ENCODE measurements around the gene FUT7. TPM values are rescaled to one million over a fixed set of nuclear protein-coding genes. Genes with fewer than 3 reads are reported as not detected.
A peak's percentile ranks its signal among the peaks of the same experiment; 100 is the strongest.

Gene FUT7
- total RNA-seq, 3 donors from 2014 or later, result 0.14 to 0.27 TPM; not detected in 1

DNA sequence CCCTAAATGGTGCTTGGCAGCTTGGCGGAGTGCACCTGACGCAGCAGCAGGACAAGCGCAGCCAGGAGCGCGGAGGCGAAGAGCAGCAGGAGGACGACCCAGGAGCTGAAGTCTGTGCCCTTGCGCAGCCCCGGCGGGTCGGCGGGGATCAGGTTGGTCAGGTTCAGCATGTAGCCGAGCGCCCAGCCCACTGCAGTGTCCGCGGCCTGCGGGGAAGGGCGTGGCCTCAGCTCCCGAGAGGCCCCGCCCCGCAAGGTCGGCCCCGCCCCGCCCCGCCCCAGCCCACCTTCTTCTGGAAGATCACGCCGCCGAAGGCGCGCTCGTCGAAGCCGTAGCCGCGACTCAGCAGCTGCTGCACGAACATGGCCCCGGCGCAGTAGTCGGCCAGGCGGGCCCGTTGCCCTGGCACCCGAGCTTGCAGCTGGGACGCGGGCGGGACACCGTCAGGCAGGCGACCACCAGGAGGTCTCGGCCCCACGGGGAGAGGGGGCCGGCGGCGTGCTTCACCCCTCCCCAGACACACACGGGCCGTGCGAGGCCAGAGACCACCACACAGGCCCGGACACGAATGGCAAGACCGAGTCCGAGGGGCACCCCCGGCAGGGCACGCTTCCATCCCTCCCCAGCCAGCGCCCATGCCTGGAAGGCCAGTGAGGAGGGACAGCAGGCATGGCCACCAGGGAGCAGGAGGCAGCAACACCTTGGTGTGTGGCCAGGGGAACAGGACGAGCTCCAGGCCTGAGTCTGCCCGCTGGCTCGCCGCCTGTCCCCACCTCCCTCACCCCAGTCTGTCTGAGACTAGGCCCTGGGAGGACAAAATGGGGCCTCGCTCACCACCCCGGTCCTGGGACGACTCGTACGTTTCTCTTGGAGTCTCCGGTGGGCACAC is 17.0 kb upstream of the FUT7 start:
- H3K4me3 ChIP-seq, result no peak overlapping the region
- no peaks in the 10 kb centered on the region for H3K36me3 ChIP-seq (ENCODE audit: low read depth)
- no peak for ATAC-seq
- no peaks in the 10 kb centered on the region for H3K9me3 ChIP-seq
- peaks cover 36% of the 10 kb centered on the region for H3K4me1 ChIP-seq (ENCODE audit: low read depth)
- DNase-seq, result no peak
- intact Hi-C loops (cut with DNase I, micrococcal nuclease), result no loop called here
- TF ChIP-seq, protein P1, sequence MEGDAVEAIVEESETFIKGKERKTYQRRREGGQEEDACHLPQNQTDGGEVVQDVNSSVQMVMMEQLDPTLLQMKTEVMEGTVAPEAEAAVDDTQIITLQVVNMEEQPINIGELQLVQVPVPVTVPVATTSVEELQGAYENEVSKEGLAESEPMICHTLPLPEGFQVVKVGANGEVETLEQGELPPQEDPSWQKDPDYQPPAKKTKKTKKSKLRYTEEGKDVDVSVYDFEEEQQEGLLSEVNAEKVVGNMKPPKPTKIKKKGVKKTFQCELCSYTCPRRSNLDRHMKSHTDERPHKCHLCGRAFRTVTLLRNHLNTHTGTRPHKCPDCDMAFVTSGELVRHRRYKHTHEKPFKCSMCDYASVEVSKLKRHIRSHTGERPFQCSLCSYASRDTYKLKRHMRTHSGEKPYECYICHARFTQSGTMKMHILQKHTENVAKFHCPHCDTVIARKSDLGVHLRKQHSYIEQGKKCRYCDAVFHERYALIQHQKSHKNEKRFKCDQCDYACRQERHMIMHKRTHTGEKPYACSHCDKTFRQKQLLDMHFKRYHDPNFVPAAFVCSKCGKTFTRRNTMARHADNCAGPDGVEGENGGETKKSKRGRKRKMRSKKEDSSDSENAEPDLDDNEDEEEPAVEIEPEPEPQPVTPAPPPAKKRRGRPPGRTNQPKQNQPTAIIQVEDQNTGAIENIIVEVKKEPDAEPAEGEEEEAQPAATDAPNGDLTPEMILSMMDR (IDR thresholded peaks at IDR 0.05), result no peak

DNA sequence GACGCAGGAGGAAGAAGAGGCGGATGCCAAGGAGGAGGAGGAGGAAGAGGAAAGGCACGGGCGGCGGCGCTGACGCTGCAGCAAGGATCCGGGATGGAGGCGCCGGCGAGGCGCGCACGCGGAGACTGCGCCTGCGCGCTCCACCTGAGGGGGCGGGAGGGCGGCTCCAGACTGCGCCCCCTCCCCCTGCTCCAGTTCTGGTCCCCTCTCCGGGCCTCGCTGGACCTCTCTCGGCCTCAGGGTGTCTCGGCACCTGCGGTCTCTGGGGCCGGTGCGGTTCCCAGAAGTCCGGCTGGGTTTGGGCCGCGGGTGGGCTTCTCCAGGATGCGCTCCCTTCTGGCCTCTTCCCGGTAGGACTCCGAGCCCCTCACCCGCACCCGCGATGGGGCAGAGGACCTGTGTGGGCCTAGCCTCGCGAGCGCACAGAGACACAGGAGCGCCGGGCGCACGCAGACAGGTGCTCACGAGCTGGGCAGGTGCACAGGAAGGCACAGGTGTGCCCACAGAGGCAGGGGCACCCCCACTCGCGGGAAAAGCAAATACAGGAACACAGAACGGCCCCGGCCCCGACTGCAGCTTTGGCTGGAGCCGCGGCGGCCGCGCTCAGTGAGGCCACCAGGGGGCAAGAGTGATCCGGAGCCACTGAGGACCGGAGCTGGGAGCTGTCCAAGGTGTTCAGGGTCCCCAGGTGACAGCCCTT is 14.3 kb upstream of the FUT7 start, which contains the start of gene NPDC1:
NPDC1 (minus strand) TSS at position 90 of the 700 bp plus-strand sequence. CDS start 188 bp downstream, outside the sequence.
- Histone ChIP-seq H3K36me3 (ENCODE audit: low read depth) (no peaks in the 10 kb centered on the region), H3K4me3 (peak within 1 kb of the TSS; percentile 7), H3K9me3 (no peaks in the 10 kb centered on the region), H3K4me1 (ENCODE audit: low read depth) (peaks cover 28% of the 10 kb centered on the region)
- DNase-seq (peak; percentile 81 to 93 (median 91)), ATAC-seq (peak; percentile 81)
- intact Hi-C loops (cut with DNase I, micrococcal nuclease), result no loop called here
- TF ChIP-seq, protein P1 (IDR thresholded peaks at IDR 0.05), result peak; percentile 86

DNA sequence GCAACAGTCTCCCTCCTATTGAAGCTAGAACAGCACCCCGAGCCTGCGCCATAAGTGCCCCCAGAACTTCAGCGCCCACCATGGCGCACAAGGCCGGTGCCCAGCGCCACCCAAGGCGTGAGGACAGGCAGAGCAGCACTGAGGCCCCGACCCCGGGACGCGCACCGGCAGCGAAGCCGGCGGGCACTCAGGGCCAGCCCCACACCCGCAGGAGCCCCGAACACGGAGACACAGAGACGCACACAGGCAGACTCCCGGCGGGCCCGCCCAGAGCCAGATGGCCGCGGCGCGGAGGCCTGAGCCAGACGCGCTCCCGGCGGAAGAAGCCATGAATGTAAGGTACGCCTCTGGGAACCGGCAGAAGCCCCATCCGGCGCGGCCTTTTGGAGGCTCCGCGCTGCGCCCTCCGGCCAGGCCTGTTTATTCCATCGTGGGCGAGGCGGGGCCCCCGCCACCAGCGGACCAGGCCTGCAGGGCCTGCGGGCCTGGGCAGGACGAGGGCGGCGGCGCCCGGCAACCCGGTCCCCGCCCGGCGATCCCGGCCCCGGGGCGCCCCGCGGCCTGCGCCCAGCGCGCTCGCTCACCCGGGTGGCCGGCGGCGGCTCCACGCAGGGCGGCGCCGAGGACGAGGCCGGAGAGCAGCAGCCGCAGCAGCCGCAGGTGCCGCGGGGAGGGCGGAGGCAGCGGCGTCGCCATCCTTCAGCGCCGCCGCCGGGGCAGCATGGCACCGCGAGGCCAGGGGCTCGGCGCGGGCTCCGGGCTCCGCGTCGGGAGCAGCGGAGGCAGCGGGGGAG is 13.6 kb upstream of the FUT7 start:
- Histone ChIP-seq H3K4me3 (peak overlapping the region; percentile 7), H3K36me3 (ENCODE audit: low read depth) (no peaks in the 10 kb centered on the region), H3K4me1 (ENCODE audit: low read depth) (peaks cover 28% of the 10 kb centered on the region), H3K9me3 (no peaks in the 10 kb centered on the region)
- DNase-seq (peak in 2 of 3 donors; percentile 38 to 67), ATAC-seq (peak; percentile 33)
- TF ChIP-seq, protein P1 (IDR thresholded peaks at IDR 0.05), result no peak
- intact Hi-C loops (cut with DNase I, micrococcal nuclease), result no loop called here

DNA sequence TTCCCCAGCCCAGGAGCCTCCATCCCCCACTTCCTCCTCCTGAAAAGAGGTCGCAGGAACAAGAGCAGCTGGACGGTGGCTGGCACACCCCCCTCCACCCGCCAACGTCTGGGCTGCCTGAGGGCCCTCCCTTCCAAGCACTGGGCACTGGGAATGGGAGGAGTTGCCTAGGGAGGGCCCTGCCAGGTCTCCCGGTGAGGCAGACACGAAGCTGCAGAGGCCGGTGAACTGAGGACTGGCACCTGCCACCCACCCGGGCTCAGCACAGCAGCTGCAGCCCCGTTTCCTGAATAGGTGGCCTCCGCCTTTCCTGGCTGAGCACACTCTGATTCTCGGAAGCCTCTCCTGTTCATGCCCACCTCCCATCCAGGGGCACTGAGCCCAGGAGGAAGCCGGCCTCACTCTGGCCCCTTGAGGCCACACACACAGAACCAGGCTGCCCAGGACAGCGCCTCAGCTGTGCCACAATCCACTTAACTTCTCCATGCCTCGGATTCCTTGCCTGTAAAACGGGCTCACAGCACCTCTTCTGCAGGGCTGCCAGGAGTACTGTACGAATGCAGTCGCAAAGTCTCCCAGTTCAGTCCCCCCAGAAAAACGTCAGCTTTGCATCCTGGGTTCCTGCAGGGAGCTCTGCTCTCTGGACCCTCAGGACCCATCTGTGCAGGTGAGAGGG is 12.8 kb upstream of the FUT7 start:
- intact Hi-C loops (cut with DNase I, micrococcal nuclease), result no loop called here
- peak; percentile 67 for ATAC-seq
- Histone ChIP-seq H3K4me1 (ENCODE audit: low read depth) (peaks cover 28% of the 10 kb centered on the region), H3K36me3 (ENCODE audit: low read depth) (no peaks in the 10 kb centered on the region), H3K9me3 (no peaks in the 10 kb centered on the region), H3K4me3 (no peak overlapping the region)
- TF ChIP-seq, protein P1 (IDR thresholded peaks at IDR 0.05), result no peak
- peak; percentile 66 to 75 (median 74) for DNase-seq

DNA sequence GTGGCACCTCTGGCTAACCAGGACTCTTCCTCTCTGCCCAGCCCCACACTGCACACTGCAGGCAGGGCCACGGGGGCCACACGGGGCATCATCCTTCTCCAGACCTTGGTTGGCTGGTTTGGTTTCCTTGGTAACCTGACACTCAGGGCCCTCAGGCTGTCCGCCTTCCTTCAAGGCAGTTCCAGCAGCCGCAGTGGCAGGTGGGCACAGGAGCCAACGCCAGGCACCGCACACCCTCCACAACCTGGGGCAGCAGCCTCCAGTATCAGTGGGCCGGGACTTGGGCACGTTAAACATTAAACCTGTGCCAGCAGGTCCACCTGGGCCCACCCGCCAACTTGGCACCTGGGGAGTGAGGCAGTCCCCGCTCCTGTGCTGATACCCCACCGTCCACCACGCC is 12.1 kb upstream of the FUT7 start:
- TF ChIP-seq, protein P1 (IDR thresholded peaks at IDR 0.05), result no peak
- Histone ChIP-seq H3K36me3 (ENCODE audit: low read depth) (no peaks in the 10 kb centered on the region), H3K4me3 (no peak overlapping the region), H3K4me1 (ENCODE audit: low read depth) (peaks cover 28% of the 10 kb centered on the region), H3K9me3 (no peaks in the 10 kb centered on the region)
- intact Hi-C loops (cut with DNase I, micrococcal nuclease), result no loop called here
- DNase-seq (peak in 1 of 3 donors; percentile 56), ATAC-seq (no peak)
